SK-N-SH (cell line): ENCODE data around the gene GPC5. TPM values are rescaled to one million over a fixed set of nuclear protein-coding genes. Genes with fewer than 3 reads are reported as not detected.

ENCODE experiments used
- CTCF ChIA-PET: fragments of 300-600, 350-600 bp; formaldehyde crosslinking; extraction: SDS; loops from one replicate; lab custom pipeline; 2021; lab: Yijun Ruan, JAX
- POLR2A ChIA-PET: fragments of 350-600 bp; sonication (Branson Sonifier 250); formaldehyde crosslinking; extraction: SDS; loops from one replicate; lab custom pipeline; 2020; ENCODE audit warnings: antibody characterized with exemption, inconsistent platforms; lab: Yijun Ruan, JAX
- DNase-seq: peaks from one replicate; pipeline ENCODE4 v3.0.0; 2012
- H2AFZ ChIP-seq: fragments of 200-600 bp; sonication (generic); 2 replicates; pipeline ENCODE4 v1.8.1; 2016; ENCODE audit warnings: antibody characterized with exemption, mild to moderate bottlenecking, low read depth
- H3F3A ChIP-seq: fragments of 200-600 bp; sonication (generic); replicated peaks from 2 replicates; pipeline ENCODE3; 2016; ENCODE audit warnings: antibody characterized with exemption, mild to moderate bottlenecking; ENCODE audit not compliant: insufficient read depth
- H3K27ac ChIP-seq, 2 experiments: fragments of 200-500 bp in 1 of 2; fragments of 200-600 bp in 1 of 2; sonication (Bioruptor generic) in 1 of 2; sonication (generic), shearing (Covaris generic) in 1 of 2; 2 replicates each; pipeline versions ENCODE4 v1.5.1 to v1.6.1; 2014 to 2016; ENCODE audit warnings: low read depth in 2 of 2, inconsistent platforms in 1 of 2, low read length in 1 of 2, mild to moderate bottlenecking in 1 of 2, mixed read lengths in 1 of 2
- H3K27me3 ChIP-seq: fragments of 200-600 bp; sonication (generic), shearing (Covaris generic); 2 replicates; pipeline ENCODE4 v1.6.1; 2016; ENCODE audit warnings: mixed run types; ENCODE audit not compliant: insufficient read depth
- H3K36me3 ChIP-seq, 2 experiments: fragments of 200-500 bp in 1 of 2; fragments of 200-600 bp in 1 of 2; sonication (Bioruptor generic) in 1 of 2; sonication (generic) in 1 of 2; replicated peaks in 1 of 2; 2 replicates each; pipeline versions ENCODE3 to v1.5.1; 2014 to 2016; ENCODE audit warnings: low read length in 1 of 2, mild to moderate bottlenecking in 1 of 2; ENCODE audit not compliant: insufficient read depth in 2 of 2, control insufficient read depth in 1 of 2
- H3K4me1 ChIP-seq, 2 experiments: fragments of 200-500 bp in 1 of 2; fragments of 200-600 bp in 1 of 2; sonication (Bioruptor generic) in 1 of 2; sonication (generic), shearing (Covaris generic) in 1 of 2; 2 replicates each; pipeline versions ENCODE4 v1.5.1 to v1.6.1; 2014 to 2016; ENCODE audit warnings: low read depth in 1 of 2, low read length in 1 of 2, mixed run types in 1 of 2; ENCODE audit not compliant: insufficient read depth in 2 of 2, control insufficient read depth in 1 of 2
- H3K4me2 ChIP-seq: fragments of 200-600 bp; sonication (generic), shearing (Covaris generic); 2 replicates; pipeline ENCODE4 v1.6.1; 2017; ENCODE audit warnings: mixed run types
- H3K4me3 ChIP-seq, 2 experiments: fragments of 200-500 bp in 1 of 2; fragments of 200-600 bp in 1 of 2; sonication (Bioruptor generic) in 1 of 2; sonication (generic), shearing (Covaris generic) in 1 of 2; 2 replicates each; pipeline versions ENCODE4 v1.5.1 to v1.8.1; 2014 to 2016; ENCODE audit warnings: low read depth in 2 of 2, inconsistent platforms in 1 of 2, low read length in 1 of 2, mild to moderate bottlenecking in 1 of 2, mixed read lengths in 1 of 2, moderate library complexity in 1 of 2
- H3K79me2 ChIP-seq: fragments of 200-600 bp; sonication (generic); 2 replicates; pipeline ENCODE4 v1.8.1; 2017; ENCODE audit warnings: mild to moderate bottlenecking; ENCODE audit not compliant: insufficient read depth
- H3K9ac ChIP-seq: fragments of 200-600 bp; sonication (generic); 2 replicates; pipeline ENCODE4 v1.6.1; 2017; ENCODE audit warnings: mixed run types
- H3K9me2 ChIP-seq: fragments of 200-600 bp; sonication (generic); 2 replicates; pipeline ENCODE4 v1.6.1; 2017; ENCODE audit warnings: mixed run types
- H3K9me3 ChIP-seq: fragments of 200-600 bp; sonication (generic); 2 replicates; pipeline ENCODE4 v1.6.1; 2017; ENCODE audit warnings: mixed run types, mild to moderate bottlenecking, moderate library complexity
- H4K20me1 ChIP-seq: fragments of 200-600 bp; sonication (generic); 2 replicates; pipeline ENCODE4 v1.6.1; 2017; ENCODE audit warnings: mild to moderate bottlenecking, mixed run types; ENCODE audit not compliant: insufficient read depth
- ELF1 ChIP-seq: IDR thresholded peaks from 2 replicates; pipeline ENCODE4 v1.4.0; 2012
- JUND ChIP-seq: IDR thresholded peaks from 2 replicates; pipeline ENCODE4 v1.4.0; 2012
- MXI1 ChIP-seq: IDR thresholded peaks from 2 replicates; pipeline ENCODE4 v1.6.1; 2012; ENCODE audit warnings: mild to moderate bottlenecking, low read depth, low read length, improper control_type of control experiment
- PBX3 ChIP-seq: IDR thresholded peaks from 2 replicates; pipeline ENCODE4; 2012
- REST ChIP-seq: IDR thresholded peaks from 2 replicates; pipeline ENCODE4 v1.6.1; 2012; ENCODE audit warnings: mild to moderate bottlenecking, low read depth, low read length, moderate library complexity
- RFX5 ChIP-seq: IDR thresholded peaks from 2 replicates; pipeline ENCODE4 v1.6.1; 2012; ENCODE audit warnings: mild to moderate bottlenecking, improper control_type of control experiment, low read length
- YY1 ChIP-seq: IDR thresholded peaks from 2 replicates; pipeline ENCODE4 v1.4.0; 2012; ENCODE audit warnings: low read depth, mild to moderate bottlenecking
- ZBTB33 ChIP-seq: IDR thresholded peaks from 2 replicates; pipeline ENCODE4 v1.4.0; 2012; ENCODE audit warnings: low read depth, borderline replicate concordance
- WGBS: methylation state at CpG from one replicate; pipeline ENCODE4 v1.1.6; 2017; ENCODE audit warnings: low lambda C conversion rate; 5-methylcytosine and 5-hydroxymethylcytosine counted together
- polyA plus RNA-seq, 3 experiments: library from polyadenylated mRNA; depleted of rRNA; stranded (reverse); fragments of >200 nt; gene quantifications; 2 replicates each; pipeline ENCODE4 v1.2.3, GENCODE V29; 2012

GPC5 gene
- polyA plus RNA-seq, 1 of the 3 experiments (the other 2 are of a cell fraction): 0.03 TPM

- 68% methylated on average over 1 of the region's 1 CpG for WGBS
- no peaks in the 10 kb centered on the region for H3K36me3 ChIP-seq
- no peak overlapping the region for H3K4me3 ChIP-seq
- POLR2A ChIA-PET: no interaction called here
- CTCF ChIA-PET: no interaction called here
- H3K9me3 ChIP-seq: no peaks in the 10 kb centered on the region
- H3K9ac ChIP-seq: no peak overlapping the region
- H4K20me1 ChIP-seq: no peaks in the 10 kb centered on the region
- H2AFZ ChIP-seq: no peak overlapping the region
- no peaks in the 10 kb centered on the region for H3K9me2 ChIP-seq
- TF ChIP-seq MXI1 (no peak), PBX3 (no peak)
- H3K4me2 ChIP-seq: no peak overlapping the region
- H3K27ac ChIP-seq: no peak overlapping the region
- no peaks in the 10 kb centered on the region for H3K79me2 ChIP-seq
- no peaks in the 10 kb centered on the region for H3F3A ChIP-seq
- no peaks in the 10 kb centered on the region for H3K27me3 ChIP-seq
- no peak for DNase-seq
- no peaks in the 10 kb centered on the region for H3K4me1 ChIP-seq
These were observed 1052.6 kb downstream of the GPC5 start for GRCh38 chr13:92451060-92451459.

- H3K9ac ChIP-seq: no peak overlapping the region
- no peaks in the 10 kb centered on the region for H3K36me3 ChIP-seq
- H3F3A ChIP-seq: no peaks in the 10 kb centered on the region
- H2AFZ ChIP-seq: no peak overlapping the region
- no peaks in the 10 kb centered on the region for H3K9me3 ChIP-seq
- no peak for DNase-seq
- no peak overlapping the region for H3K4me2 ChIP-seq
- H3K27me3 ChIP-seq: no peaks in the 10 kb centered on the region
- H3K4me3 ChIP-seq: no peak overlapping the region
- ChIA-PET POLR2A (no interaction called here), CTCF (no interaction called here)
- H3K79me2 ChIP-seq: no peaks in the 10 kb centered on the region
- H3K4me1 ChIP-seq: no peaks in the 10 kb centered on the region
- H3K9me2 ChIP-seq: no peaks in the 10 kb centered on the region
- no peak overlapping the region for H3K27ac ChIP-seq
- TF ChIP-seq YY1 (no peak), REST (no peak), MXI1 (no peak), RFX5 (no peak), ELF1 (no peak), ZBTB33 (no peak), JUND (no peak)
- WGBS: 70% methylated on average over 6 of the region's 6 CpGs
- H4K20me1 ChIP-seq: no peaks in the 10 kb centered on the region
These were observed 1054.4 kb downstream of the GPC5 start for GRCh38 chr13:92452840-92453239.
